Type B pancreatic cell (in vitro differentiated cells): ENCODE measurements around the gene COL4A2. TPM values are rescaled to one million over a fixed set of nuclear protein-coding genes. Genes with fewer than 3 reads are reported as not detected.

Experiments
- DNase-seq: peaks from one replicate; pipeline ENCODE4 v3.0.0; 2021; ENCODE audit warnings: mixed read lengths; ENCODE audit not compliant: unreplicated experiment; ENCODE audit errors: extremely low spot score
- H3K27ac Mint-ChIP-seq: 2 replicates; pipeline ENCODE4 v1.8.0; 2021; ENCODE audit warnings: mild to moderate bottlenecking, mixed read lengths
- H3K27me3 Mint-ChIP-seq: 2 replicates; pipeline ENCODE4 v1.8.0; 2021; ENCODE audit warnings: mixed read lengths
- H3K36me3 Mint-ChIP-seq: 2 replicates; pipeline ENCODE4 v1.8.0; 2021; ENCODE audit warnings: mixed read lengths
- H3K4me1 Mint-ChIP-seq: one replicate; pipeline ENCODE4 v1.8.0; 2021; ENCODE audit warnings: mixed read lengths; ENCODE audit not compliant: unreplicated experiment
- H3K4me3 Mint-ChIP-seq: 2 replicates; pipeline ENCODE4 v1.8.0; 2021; ENCODE audit warnings: mild to moderate bottlenecking, mixed read lengths
- H3K9me3 Mint-ChIP-seq: 2 replicates; pipeline ENCODE4 v1.8.0; 2021; ENCODE audit warnings: mixed read lengths
- CTCF ChIP-seq: fragments of 200-600 bp; sonication (generic); conservative IDR thresholded peaks from 2 replicates; pipeline ENCODE4 v1.5.0; 2021; ENCODE audit warnings: antibody characterized with exemption, mild to moderate bottlenecking
- total RNA-seq: library from RNA; stranded (reverse); gene quantifications from 2 replicates; pipeline ENCODE4 v1.2.1, GENCODE V29; 2021; ENCODE audit warnings: low replicate concordance

The COL4A2 gene
- total RNA-seq, 1 donor from 2014 or later = 145 TPM

DNA sequence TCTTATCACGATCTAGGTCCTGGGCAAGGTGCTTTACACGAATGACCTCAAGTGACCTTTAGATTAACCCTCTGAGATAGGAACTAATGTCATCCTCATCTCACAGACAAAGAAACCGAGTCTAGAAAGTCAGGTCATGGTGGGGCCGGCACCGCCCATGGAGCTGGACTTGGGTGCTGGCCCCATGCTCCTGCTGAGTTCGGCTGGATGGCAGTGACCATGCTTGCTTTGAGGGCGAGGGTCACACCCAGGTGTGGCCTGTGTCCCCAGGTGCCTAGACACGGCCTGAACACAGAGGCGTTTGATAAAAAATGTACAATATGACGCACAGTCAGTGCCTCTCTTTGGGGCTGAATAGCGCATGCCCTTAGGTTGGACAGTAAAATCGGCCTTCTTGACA lies 26.8 kb downstream of the COL4A2 start:
- TF ChIP-seq CTCF = no peak
- Mint-ChIP-seq H3K4me1 (peaks cover 8% of the 10 kb centered on the region), H3K27ac (no peak overlapping the region), H3K27me3 (no peaks in the 10 kb centered on the region), H3K4me3 (no peak overlapping the region), H3K9me3 (peaks cover 5% of the 10 kb centered on the region), H3K36me3 (peaks cover 41% of the 10 kb centered on the region)
- no peak for DNase-seq

DNA sequence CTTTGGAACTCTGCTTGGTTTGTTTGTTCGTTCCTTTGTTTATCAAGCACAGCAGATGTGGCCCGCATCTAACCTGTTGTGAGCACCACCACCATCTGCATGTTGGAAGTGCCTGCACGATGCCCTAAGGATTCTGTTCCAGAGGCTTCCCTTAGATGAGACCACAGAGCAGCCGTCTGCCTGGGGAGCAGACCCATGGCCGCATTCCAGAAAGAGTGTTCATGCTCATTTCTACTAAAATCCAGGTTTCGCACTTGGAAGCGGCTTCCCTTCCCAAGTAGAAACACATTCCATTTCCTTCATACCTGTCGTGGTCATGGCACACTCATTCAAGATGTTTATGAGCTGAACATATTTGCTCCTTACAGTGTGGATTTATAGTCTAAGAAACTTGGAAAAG lies 27.2 kb downstream of the COL4A2 start:
- Mint-ChIP-seq H3K9me3 (peaks cover 5% of the 10 kb centered on the region), H3K27ac (no peak overlapping the region), H3K4me1 (peaks cover 12% of the 10 kb centered on the region), H3K36me3 (peaks cover 37% of the 10 kb centered on the region), H3K4me3 (no peak overlapping the region), H3K27me3 (no peaks in the 10 kb centered on the region)
- no peak for DNase-seq
- no peak for TF ChIP-seq CTCF

DNA sequence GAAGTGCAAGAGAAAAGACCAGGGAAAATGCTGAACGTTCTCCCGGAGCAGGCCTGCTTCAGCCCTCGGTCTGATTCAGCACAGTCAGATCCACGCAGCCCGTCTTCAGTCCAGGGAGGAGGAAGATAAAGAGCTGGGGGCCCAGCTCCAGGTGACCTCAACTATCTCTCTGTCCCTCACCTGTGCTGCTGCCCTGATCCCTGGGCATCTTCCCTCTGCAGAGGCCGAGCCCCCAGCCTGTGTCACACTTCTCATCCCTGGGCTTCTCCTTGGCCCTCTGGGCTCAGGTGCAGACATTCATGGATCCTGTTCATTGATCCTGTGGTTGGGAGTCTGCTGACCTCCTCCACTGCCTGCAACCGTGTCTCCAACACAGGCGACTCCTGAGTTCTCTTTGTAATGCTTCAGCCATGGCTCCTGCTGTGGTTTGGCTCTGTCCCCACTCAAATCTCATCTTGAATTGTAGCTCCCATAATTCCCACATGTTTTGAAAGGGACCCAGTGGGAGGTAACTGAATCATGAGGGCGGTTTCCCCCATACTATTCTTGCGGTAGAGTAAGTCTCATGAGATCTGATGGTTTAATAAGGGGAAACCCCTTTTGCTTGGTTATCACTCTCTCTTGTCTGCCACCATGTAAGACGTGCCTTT lies 27.9 kb downstream of the COL4A2 start:
- DNase-seq = no peak
- Mint-ChIP-seq H3K27me3 (no peaks in the 10 kb centered on the region), H3K4me1 (peaks cover 12% of the 10 kb centered on the region), H3K4me3 (no peak overlapping the region), H3K27ac (no peak overlapping the region), H3K9me3 (peaks cover 5% of the 10 kb centered on the region), H3K36me3 (peaks cover 35% of the 10 kb centered on the region)
- no peak for TF ChIP-seq CTCF

DNA sequence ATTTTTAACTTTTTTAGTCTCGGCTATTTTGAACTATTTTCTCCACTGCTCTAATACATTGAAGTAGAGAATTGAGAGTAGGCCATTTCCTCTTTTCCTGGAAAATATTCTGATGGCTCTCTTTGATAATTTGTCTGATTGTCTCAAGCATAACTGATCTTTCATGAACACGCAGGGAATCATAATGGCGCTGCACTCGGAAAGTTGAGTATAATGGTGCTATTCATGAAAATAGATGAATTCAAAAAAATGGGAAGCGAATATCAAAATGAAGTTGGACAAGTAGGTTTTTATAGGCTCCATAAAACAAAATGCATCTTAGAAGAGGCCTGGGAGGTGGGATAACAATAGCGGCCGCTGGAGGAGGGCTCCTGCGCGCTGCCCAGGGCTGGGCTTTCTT lies 29.0 kb downstream of the COL4A2 start:
- Mint-ChIP-seq H3K36me3 (peaks cover 34% of the 10 kb centered on the region), H3K4me3 (no peak overlapping the region), H3K9me3 (peaks cover 5% of the 10 kb centered on the region), H3K27ac (no peak overlapping the region), H3K4me1 (peaks cover 12% of the 10 kb centered on the region), H3K27me3 (no peaks in the 10 kb centered on the region)
- no peak for DNase-seq
- TF ChIP-seq CTCF = no peak

DNA sequence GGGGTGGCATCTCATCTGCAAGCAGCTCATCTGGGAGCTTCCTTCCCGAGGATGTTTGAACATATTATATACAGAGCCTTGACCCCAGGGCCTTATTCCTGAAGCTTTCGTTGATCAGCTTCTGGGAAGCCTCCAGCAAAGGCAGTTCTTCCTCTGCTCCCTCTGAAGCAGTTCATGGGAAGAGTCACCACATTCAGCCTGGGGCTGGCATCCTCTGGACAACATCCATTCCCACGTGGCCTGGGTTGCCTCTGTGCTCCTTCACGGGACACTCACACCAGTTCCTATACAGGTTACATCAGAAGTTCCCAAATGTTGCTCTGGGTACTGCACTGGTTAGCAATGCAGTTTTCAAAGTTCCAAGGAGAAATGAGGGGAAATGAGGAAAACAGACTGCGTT lies 29.6 kb downstream of the COL4A2 start:
- H3K27me3 Mint-ChIP-seq = no peaks in the 10 kb centered on the region
- H3K4me1 Mint-ChIP-seq = peaks cover 17% of the 10 kb centered on the region
- H3K27ac Mint-ChIP-seq = no peak overlapping the region
- H3K9me3 Mint-ChIP-seq = peaks cover 8% of the 10 kb centered on the region
- TF ChIP-seq CTCF = no peak
- DNase-seq = no peak
- H3K36me3 Mint-ChIP-seq = peaks cover 32% of the 10 kb centered on the region
- no peak overlapping the region for H3K4me3 Mint-ChIP-seq

- Mint-ChIP-seq H3K27ac (no peak overlapping the region), H3K27me3 (no peaks in the 10 kb centered on the region), H3K9me3 (peaks cover 12% of the 10 kb centered on the region), H3K4me1 (peaks cover 21% of the 10 kb centered on the region), H3K4me3 (no peak overlapping the region), H3K36me3 (peaks cover 30% of the 10 kb centered on the region)
- no peak for TF ChIP-seq CTCF
- no peak for DNase-seq
These were observed 30.2 kb downstream of the COL4A2 start for GRCh38 chr13:110337247-110337646.
